HG02884 (cell line): ENCODE results near the gene CCDC138.

Source experiments
- ATAC-seq: cut with Tn5 transposase; IDR thresholded peaks from one replicate; pipeline ENCODE4 v1.9.1; 2021; ENCODE audit warnings: mild to moderate bottlenecking, moderate library complexity; ENCODE audit not compliant: unreplicated experiment

The CCDC138 gene

GRCh38 chr2:108894766-108895165 is 108.2 kb downstream of the CCDC138 start:
- ATAC-seq, result no peak

- no peak for ATAC-seq
Measured at GRCh38 chr2:108895188-108895587, 108.6 kb downstream of the CCDC138 start.

DNA sequence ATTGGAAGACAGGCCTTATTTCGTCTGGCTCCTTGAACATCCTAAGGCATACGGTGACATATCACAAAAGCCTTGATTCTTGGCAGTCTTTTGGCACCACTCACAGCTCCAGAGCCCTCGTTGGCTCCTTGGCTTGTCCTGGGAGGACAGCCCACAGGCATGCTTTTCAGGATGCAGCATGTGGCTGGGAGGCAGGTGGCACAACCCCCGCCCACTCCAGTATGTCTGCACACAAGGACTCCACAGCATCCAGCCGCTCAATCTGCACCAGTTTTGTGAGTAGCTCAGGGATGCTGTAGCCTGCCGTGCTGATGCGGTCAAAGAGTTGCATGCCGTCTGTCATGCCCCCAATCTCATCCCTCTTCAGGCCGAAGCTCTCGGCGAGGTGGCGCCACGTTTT is 110.2 kb downstream of the CCDC138 start:
- no peak for ATAC-seq

GRCh38 chr2:108898315-108899082 is 111.9 kb downstream of the CCDC138 start:
- no peak for ATAC-seq

DNA sequence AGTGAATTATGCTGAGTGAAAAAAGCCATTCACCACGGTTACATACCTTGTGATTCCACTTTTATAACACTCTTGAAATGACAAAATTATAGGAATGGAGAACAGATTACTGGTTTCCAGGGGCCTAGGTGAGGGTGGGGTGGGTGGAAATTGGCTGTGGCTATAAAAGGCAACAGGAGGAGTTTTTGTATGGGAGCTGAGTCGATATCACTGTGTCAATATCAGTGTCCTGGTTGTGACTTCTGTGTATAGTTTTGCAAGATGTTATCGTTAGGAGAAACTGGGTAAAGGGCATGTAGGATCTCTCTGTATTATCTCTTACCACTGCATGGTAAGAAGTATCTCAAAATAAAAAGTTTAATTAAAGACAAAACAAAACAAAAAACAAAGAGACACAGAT is 118.1 kb downstream of the CCDC138 start:
- ATAC-seq, result no peak

DNA sequence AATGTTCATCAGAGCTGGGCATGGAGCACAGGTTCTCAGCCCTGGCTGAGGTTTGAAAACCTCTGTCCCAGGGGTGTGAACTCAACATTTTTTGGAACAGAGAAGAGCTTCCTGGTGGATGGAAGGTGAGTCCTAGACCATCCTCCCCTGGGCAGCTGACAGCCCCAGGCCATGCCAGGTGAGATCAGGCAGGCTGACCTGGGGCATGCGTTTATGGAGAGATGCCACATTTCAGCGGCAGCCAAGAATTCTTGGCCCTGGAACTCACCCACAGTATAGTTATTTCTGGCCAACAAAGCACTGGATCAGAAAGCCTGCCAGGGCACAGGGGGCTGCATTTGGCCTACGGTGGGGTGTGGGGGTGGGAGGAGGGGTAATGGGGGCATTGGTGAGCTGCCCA is 118.6 kb downstream of the CCDC138 start:
- no peak for ATAC-seq

DNA sequence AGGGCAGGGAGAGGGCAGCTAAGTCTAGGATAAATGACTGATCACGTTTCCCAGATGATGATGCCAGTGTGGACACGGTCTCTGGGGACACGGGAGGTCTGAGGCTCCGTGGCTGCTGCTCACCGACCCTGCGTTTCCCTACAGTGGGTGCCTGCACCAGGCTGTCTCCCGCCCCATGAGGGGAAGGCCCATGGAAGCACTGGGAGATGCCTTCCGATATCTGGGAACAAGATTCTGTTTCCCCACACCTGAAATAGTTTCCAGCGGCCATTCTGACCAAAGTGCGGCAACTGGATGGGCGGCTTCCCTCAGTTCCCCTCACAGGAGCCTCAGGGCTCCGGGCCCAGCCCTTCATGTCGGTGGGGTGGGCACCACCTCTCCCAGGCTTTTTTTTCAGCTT is 119.3 kb downstream of the CCDC138 start:
- ATAC-seq, result no peak

DNA sequence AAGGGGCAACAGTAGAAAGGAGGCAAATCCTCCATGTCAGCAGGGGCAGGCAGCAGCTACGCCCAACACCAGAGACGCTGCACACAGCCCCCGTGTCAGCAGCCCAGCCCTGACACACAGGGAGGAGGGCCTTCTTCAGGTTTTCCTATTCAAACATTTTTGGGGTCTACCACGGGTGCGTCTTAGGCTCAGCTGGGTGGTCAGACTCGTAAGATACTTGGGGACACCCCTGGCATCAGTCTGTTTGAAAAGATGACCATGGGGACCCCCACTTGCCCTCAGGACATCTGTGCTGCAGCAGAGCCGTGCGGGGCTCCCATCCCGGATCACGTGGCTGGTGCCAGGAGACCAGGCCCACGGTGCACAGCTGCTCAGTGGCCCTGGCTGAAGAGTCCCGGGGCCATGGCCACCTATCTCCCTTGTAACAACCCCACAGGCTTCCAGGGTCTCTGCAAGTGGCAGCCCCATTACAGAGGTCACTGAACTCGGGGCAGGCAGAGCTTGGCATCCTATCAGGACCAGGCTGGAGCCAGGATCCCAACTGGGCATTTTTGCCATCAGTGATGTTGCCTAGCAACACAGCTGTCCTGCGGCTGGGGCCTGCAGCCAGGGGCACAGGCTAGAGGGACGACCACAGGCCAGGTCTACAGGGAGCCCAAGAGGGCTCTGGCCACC is 120.0 kb downstream of the CCDC138 start:
- ATAC-seq, result no peak

DNA sequence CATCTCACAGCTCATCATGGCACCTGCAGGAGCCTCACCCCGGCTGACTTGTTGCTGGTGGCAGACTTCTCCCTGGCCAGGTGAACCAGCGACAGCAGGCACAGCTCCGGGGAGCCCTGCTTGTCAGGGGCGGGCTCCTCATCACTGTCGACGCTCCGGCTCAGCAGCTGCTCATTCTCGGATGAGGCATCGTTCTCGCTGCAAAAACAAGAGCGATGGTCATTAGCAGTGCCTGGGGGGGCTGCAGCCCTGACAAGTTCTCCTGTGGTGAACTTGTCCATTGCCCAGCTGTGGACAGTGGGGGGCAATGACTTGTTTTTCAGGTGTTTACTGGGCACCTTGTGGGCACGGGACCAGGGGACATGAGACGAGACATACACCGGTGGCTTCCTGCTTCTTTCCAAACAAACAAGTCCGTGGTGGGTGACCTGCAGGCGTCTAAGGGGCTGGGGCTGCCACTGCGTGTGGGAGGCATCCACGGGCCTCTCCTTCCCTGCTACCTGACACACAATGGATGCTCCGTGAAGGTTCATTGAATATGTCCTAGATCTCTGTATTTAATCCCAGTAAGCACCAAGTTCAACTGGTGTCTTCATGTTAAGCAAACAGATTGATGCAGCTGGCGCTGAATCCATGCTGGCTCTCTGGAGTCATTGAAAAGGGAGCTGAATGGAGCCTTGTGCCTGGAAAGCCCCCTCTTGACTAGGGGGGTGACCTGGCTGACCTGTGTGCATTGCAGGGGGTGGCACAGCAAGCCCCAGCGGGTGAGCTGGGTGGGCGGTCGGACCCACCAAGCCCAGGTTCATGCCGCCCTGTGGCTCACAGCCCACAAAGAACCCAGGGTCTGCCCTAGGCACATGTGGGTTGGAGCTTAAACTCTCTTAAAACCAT is 121.5 kb downstream of the CCDC138 start:
- no peak for ATAC-seq

DNA sequence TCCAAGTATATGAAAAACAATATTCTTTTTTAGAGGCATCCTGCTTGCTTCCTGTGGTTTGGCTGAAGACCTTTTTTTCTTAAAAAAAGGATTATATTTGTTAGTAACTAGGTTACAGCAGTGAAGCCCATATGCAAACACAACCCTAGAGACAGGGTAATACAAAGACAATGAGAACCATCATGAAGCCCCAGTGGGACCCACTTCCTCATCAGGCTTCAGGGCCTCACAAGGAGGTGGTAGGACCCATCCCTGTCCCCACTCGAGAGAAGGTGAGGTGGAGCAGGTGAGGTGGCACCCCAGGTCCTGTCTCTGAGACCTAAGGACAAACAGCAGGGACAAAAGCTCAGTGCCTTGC is 122.1 kb downstream of the CCDC138 start:
- ATAC-seq, result no peak

DNA sequence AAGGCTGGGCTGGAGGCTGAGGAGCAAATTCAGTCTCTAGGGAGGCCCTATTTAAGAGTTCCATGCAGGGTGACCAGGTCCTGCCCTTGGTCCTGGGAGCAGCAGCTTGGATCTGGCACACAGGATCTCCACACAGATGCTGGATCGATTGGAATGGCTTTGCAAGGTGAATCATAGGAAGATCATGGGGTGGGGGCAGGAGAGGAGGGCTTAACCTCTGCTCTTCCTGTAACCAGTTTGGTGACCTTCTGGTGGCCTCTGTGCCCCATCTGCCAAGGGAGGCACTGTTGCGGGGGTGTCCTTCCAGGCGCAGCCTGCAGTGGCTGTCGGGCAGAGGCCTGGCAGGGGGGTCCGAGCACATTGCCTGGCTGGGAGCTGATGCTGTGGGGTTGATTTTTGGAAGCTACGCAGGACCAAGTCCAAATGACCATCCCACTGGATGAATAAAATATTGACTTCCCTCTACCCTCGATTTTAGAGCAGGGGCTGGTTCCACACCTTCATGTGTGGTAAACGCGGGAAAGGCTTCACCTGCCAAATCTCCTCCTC is 122.8 kb downstream of the CCDC138 start:
- ATAC-seq, result no peak

GRCh38 chr2:108910011-108910431 is 123.5 kb downstream of the CCDC138 start:
- ATAC-seq, result no peak

- ATAC-seq, result no peak
Measured at GRCh38 chr2:108910541-108911396, 124.2 kb downstream of the CCDC138 start.

DNA sequence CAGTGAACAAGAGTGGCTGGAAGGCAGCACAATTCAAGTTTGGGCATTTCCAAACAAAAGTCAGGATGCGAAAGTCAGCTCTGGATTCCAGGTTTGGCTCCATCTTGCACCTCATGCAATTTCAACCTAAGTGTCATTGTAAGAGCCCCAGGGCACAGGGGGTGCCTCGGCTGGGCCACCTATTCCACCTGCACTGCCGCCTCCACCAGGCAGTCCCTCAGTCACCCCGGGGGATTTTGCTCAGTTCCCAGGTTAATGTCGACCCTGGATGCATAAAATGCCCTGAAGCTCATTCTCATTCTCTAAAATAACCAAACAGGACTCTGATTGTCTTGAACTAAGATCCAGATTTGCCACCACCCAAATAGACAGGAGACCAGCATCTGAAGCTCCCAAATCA is 124.8 kb downstream of the CCDC138 start:
- ATAC-seq, result no peak

DNA sequence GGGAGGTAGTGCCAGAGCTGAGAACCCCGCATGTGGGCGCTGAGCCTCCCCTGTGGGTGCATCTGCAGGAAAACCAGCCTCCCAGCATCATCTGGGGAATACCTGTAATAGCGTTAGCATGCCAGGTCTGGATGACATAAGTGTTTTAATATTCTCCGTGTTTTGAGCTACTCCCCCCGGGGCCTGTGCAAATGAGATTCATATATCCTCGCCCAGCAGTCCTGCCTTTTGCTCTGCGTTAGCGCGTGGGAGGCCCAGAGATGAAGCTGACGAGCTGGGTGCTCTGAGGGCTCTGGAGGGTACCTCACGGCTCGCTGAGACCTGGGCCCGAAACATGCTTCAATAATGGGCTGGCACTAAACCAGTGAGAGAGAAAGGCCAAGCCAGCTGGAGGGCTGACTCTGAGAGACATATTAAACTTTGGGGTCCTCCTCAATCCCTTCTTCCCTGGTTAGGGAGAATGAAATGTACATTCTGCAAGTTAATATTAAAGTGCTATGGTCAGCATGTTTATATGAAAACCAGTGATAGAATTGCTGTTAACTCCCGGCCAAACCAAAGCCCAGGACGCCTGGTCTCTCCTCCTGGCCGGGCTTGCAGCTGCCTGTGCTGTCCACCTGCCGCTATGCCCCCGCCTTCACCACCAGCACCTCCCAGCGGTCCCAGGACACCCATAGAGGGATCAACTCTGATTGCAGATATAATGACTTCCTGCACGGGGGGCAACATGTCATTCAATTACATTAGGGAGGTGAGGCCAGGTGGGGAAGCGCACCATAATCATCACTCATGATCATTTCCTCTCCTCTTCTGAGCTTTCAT is 125.4 kb downstream of the CCDC138 start:
- no peak for ATAC-seq

GRCh38 chr2:108912629-108912902 is 126.0 kb downstream of the CCDC138 start:
- ATAC-seq, result no peak

- no peak for ATAC-seq
Measured at GRCh38 chr2:108916122-108916795, 129.7 kb downstream of the CCDC138 start.

- no peak for ATAC-seq
Measured at GRCh38 chr2:108916796-108917421, 130.3 kb downstream of the CCDC138 start.

DNA sequence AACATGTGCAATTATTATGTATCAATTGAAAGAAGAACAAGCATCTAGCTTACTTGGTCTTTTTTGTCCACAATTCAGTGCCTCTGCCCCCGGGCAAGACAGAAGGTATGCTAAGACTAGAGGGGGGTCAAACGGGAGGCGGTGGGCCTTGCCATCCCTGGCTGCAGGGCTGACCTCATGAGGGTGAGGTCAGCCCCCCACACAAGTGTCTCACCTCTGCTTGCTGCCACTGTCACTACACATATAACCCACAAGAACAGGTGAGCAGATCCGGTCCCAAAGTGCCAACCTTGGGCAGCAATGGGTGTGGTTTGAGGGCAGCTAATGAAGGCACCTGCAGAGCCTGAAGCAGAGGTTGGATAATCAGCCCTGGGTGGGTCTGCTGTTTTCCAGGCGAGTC is 131.0 kb downstream of the CCDC138 start:
- ATAC-seq, result no peak
